Measurements from ENCODE around the gene TLK1.

Gene TLK1

GRCh38 chr2:171181064-171182049 lies 20.7 kb upstream of the TLK1 start:
- H3K4me3 Mint-ChIP-seq, result peak overlapping the region; percentile 11 to 31
- peak overlapping the region; percentile 32 for H3K27ac Mint-ChIP-seq
- peaks cover 22 to 36% of the 10 kb centered on the region in 2 donors for H3K4me1 Mint-ChIP-seq
- H3K27me3 Mint-ChIP-seq, result no peaks in the 10 kb centered on the region
- H3K9me3 Mint-ChIP-seq, result peaks cover 0 to 2% of the 10 kb centered on the region in 2 donors
- ATAC-seq (replicated peaks), result peak in 1 of 2 donors; percentile 8
- H3K36me3 Mint-ChIP-seq, result peaks cover 0 to 3% of the 10 kb centered on the region in 2 donors
- DNase-seq, result no peak

- ATAC-seq (replicated peaks) (peak; percentile 74 to 84), DNase-seq (no peak)
- Mint-ChIP-seq H3K36me3 (peaks cover 0 to 3% of the 10 kb centered on the region in 2 donors), H3K4me3 (peak overlapping the region in 1 of 2 donors; percentile 43), H3K4me1 (peaks cover 22 to 36% of the 10 kb centered on the region in 2 donors), H3K27ac (no peak overlapping the region), H3K9me3 (peaks cover 0 to 2% of the 10 kb centered on the region in 2 donors), H3K27me3 (no peaks in the 10 kb centered on the region)
Measured at GRCh38 chr2:171180229-171180930, 19.7 kb upstream of the TLK1 start.

- no peak overlapping the region for H3K27ac Mint-ChIP-seq
- no peak overlapping the region for H3K4me3 Mint-ChIP-seq
- DNase-seq, result no peak
- H3K4me1 Mint-ChIP-seq, result peaks cover 24 to 36% of the 10 kb centered on the region in 2 donors
- peaks cover 0 to 2% of the 10 kb centered on the region in 2 donors for H3K9me3 Mint-ChIP-seq
- ATAC-seq (replicated peaks), result no peak
- H3K27me3 Mint-ChIP-seq, result no peaks in the 10 kb centered on the region
- no peaks in the 10 kb centered on the region for H3K36me3 Mint-ChIP-seq
Measured at GRCh38 chr2:171178993-171179392, 18.3 kb upstream of the TLK1 start.

- Mint-ChIP-seq H3K4me3 (no peak overlapping the region), H3K36me3 (no peaks in the 10 kb centered on the region)
Measured at GRCh38 chr2:171176516-171176915, 15.8 kb upstream of the TLK1 start.

GRCh38 chr2:171174075-171174474 lies 13.4 kb upstream of the TLK1 start:
- Mint-ChIP-seq H3K4me3 (no peak overlapping the region), H3K27me3 (no peaks in the 10 kb centered on the region), H3K27ac (no peak overlapping the region), H3K9me3 (peaks cover 0 to 7% of the 10 kb centered on the region in 2 donors), H3K4me1 (peaks cover 5 to 7% of the 10 kb centered on the region in 2 donors), H3K36me3 (no peaks in the 10 kb centered on the region)
- ATAC-seq (replicated peaks) (no peak), DNase-seq (no peak)

More at GRCh38 chr2:171176516-171176915, 15.8 kb upstream of the TLK1 start:
- Mint-ChIP-seq H3K9me3 (peaks cover 0 to 7% of the 10 kb centered on the region in 2 donors), H3K4me1 (peaks cover 18 to 29% of the 10 kb centered on the region in 2 donors), H3K27me3 (no peaks in the 10 kb centered on the region), H3K27ac (no peak overlapping the region)
- ATAC-seq (replicated peaks), result no peak
- no peak for DNase-seq

- Mint-ChIP-seq H3K9me3 (peaks cover 0 to 7% of the 10 kb centered on the region in 2 donors), H3K4me3 (no peak overlapping the region), H3K4me1 (peaks cover 5% of the 10 kb centered on the region in 2 donors), H3K27me3 (no peaks in the 10 kb centered on the region), H3K27ac (no peak overlapping the region), H3K36me3 (no peaks in the 10 kb centered on the region)
- DNase-seq (no peak), ATAC-seq (replicated peaks) (no peak)
Measured at GRCh38 chr2:171173087-171173486, 12.4 kb upstream of the TLK1 start.

- ATAC-seq (replicated peaks) (no peak), DNase-seq (no peak)
- no peaks in the 10 kb centered on the region for H3K36me3 Mint-ChIP-seq
Measured at GRCh38 chr2:171171808-171172207, 11.1 kb upstream of the TLK1 start.

GRCh38 chr2:171169839-171170238 lies 9.1 kb upstream of the TLK1 start:
- no peak overlapping the region for H3K4me3 Mint-ChIP-seq
- no peak overlapping the region for H3K27ac Mint-ChIP-seq
- H3K4me1 Mint-ChIP-seq, result peaks cover 5% of the 10 kb centered on the region in 2 donors
- no peak for ATAC-seq (replicated peaks)
- peaks cover 0 to 5% of the 10 kb centered on the region in 2 donors for H3K9me3 Mint-ChIP-seq
- H3K36me3 Mint-ChIP-seq, result no peaks in the 10 kb centered on the region
- no peaks in the 10 kb centered on the region for H3K27me3 Mint-ChIP-seq
- no peak for DNase-seq

More at GRCh38 chr2:171171808-171172207, 11.1 kb upstream of the TLK1 start:
- Mint-ChIP-seq H3K4me1 (peaks cover 5% of the 10 kb centered on the region in 2 donors), H3K4me3 (no peak overlapping the region), H3K27me3 (no peaks in the 10 kb centered on the region), H3K9me3 (peaks cover 0 to 7% of the 10 kb centered on the region in 2 donors), H3K27ac (no peak overlapping the region)

GRCh38 chr2:171169333-171169732 lies 8.6 kb upstream of the TLK1 start:
- no peak for DNase-seq
- no peak for ATAC-seq (replicated peaks)
- no peaks in the 10 kb centered on the region for H3K27me3 Mint-ChIP-seq
- no peak overlapping the region for H3K4me3 Mint-ChIP-seq
- H3K4me1 Mint-ChIP-seq, result peaks cover 5% of the 10 kb centered on the region in 2 donors
- no peak overlapping the region for H3K27ac Mint-ChIP-seq
- no peaks in the 10 kb centered on the region for H3K36me3 Mint-ChIP-seq
- peaks cover 0 to 5% of the 10 kb centered on the region in 2 donors for H3K9me3 Mint-ChIP-seq

GRCh38 chr2:171167352-171167997 lies 6.8 kb upstream of the TLK1 start:
- Mint-ChIP-seq H3K9me3 (peaks cover 0 to 1% of the 10 kb centered on the region in 2 donors), H3K4me1 (peaks cover 8 to 11% of the 10 kb centered on the region in 2 donors), H3K4me3 (no peak overlapping the region), H3K36me3 (no peaks in the 10 kb centered on the region), H3K27me3 (no peaks in the 10 kb centered on the region), H3K27ac (no peak overlapping the region)
- no peak for DNase-seq
- no peak for ATAC-seq (replicated peaks)

- no peaks in the 10 kb centered on the region for H3K27me3 Mint-ChIP-seq
- DNase-seq, result no peak
- no peaks in the 10 kb centered on the region for H3K36me3 Mint-ChIP-seq
- H3K4me3 Mint-ChIP-seq, result no peak overlapping the region
- peaks cover 11 to 21% of the 10 kb centered on the region in 2 donors for H3K4me1 Mint-ChIP-seq
- no peak overlapping the region for H3K27ac Mint-ChIP-seq
- ATAC-seq (replicated peaks), result no peak
- no peaks in the 10 kb centered on the region for H3K9me3 Mint-ChIP-seq
Measured at GRCh38 chr2:171166328-171166983, 5.8 kb upstream of the TLK1 start.

- H3K4me1 Mint-ChIP-seq, result peaks cover 14 to 21% of the 10 kb centered on the region in 2 donors
- no peaks in the 10 kb centered on the region for H3K9me3 Mint-ChIP-seq
- no peaks in the 10 kb centered on the region for H3K27me3 Mint-ChIP-seq
- H3K27ac Mint-ChIP-seq, result no peak overlapping the region
- ATAC-seq (replicated peaks) (no peak), DNase-seq (no peak)
- no peaks in the 10 kb centered on the region for H3K36me3 Mint-ChIP-seq
- H3K4me3 Mint-ChIP-seq, result no peak overlapping the region
Measured at GRCh38 chr2:171165967-171166327, 5.3 kb upstream of the TLK1 start.

GRCh38 chr2:171163261-171163660 lies 2.6 kb upstream of the TLK1 start:
- peaks cover 14 to 24% of the 10 kb centered on the region in 2 donors for H3K4me1 Mint-ChIP-seq
- ATAC-seq (replicated peaks) (no peak), DNase-seq (no peak)
- H3K27ac Mint-ChIP-seq, result no peak overlapping the region
- peaks cover 3 to 8% of the 10 kb centered on the region in 2 donors for H3K36me3 Mint-ChIP-seq
- no peak overlapping the region for H3K4me3 Mint-ChIP-seq
- no peaks in the 10 kb centered on the region for H3K27me3 Mint-ChIP-seq
- H3K9me3 Mint-ChIP-seq, result no peaks in the 10 kb centered on the region
